HepG2 (cell line): ENCODE data around the gene LTB4R2. TPM values are rescaled to one million over a fixed set of nuclear protein-coding genes. Genes with fewer than 3 reads are reported as not detected.
A peak's percentile ranks its signal among the peaks of the same experiment; 100 is the strongest.

ENCODE experiments used
- AFF4 ChIP-seq: sonication (generic); formaldehyde crosslinking; IDR thresholded peaks from 2 replicates; pipeline ENCODE4 v1.4.0; 2020; ENCODE audit warnings: missing genetic modification reagents
- AKAP8 ChIP-seq: sonication (generic); formaldehyde crosslinking; IDR thresholded peaks from 2 replicates; pipeline ENCODE4 v1.5.1; 2020; ENCODE audit warnings: mild to moderate bottlenecking, missing genetic modification reagents
- ATF6 ChIP-seq: sonication (generic); formaldehyde crosslinking; conservative IDR thresholded peaks from 2 replicates; pipeline ENCODE4 v1.4.0; 2020; ENCODE audit warnings: missing genetic modification reagents
- GATAD2A ChIP-seq: IDR thresholded peaks from 2 replicates; pipeline ENCODE4 v1.6.1; 2016
- GFI1 ChIP-seq: sonication (generic); formaldehyde crosslinking; IDR thresholded peaks from 2 replicates; pipeline ENCODE4 v1.5.0; 2020; ENCODE audit warnings: missing genetic modification reagents, mild to moderate bottlenecking, borderline replicate concordance
- PHF20 ChIP-seq: sonication (generic); formaldehyde crosslinking; IDR thresholded peaks from 2 replicates; pipeline ENCODE4 v1.5.0; 2020; ENCODE audit warnings: mild to moderate bottlenecking, missing genetic modification reagents
- RBFOX2 ChIP-seq: fragments of 200-400 bp; formaldehyde crosslinking; IDR thresholded peaks from 2 replicates; pipeline ENCODE4 v1.6.1; 2017; ENCODE audit warnings: low read depth, mild to moderate bottlenecking, low read length
- RFXANK ChIP-seq: IDR thresholded peaks from 2 replicates; pipeline ENCODE4 v1.6.1; 2016
- RXRB ChIP-seq: IDR thresholded peaks from 2 replicates; pipeline ENCODE4 v1.6.1; 2016; ENCODE audit warnings: borderline replicate concordance, missing genetic modification reagents, missing compliant biosample characterization
- SIN3B ChIP-seq: fragments of 150-350 bp; IDR thresholded peaks from 2 replicates; pipeline ENCODE4 v1.6.1; 2014; ENCODE audit warnings: low read length
- SMAD9 ChIP-seq: sonication (generic); formaldehyde crosslinking; IDR thresholded peaks from 2 replicates; pipeline ENCODE4 v1.5.1; 2020; ENCODE audit warnings: mild to moderate bottlenecking, missing genetic modification reagents
- SMYD3 ChIP-seq: sonication (generic); formaldehyde crosslinking; IDR thresholded peaks from 2 replicates; pipeline ENCODE4 v1.8.1; 2023; ENCODE audit warnings: mild to moderate bottlenecking, missing genetic modification reagents
- USF2 ChIP-seq, 2 experiments: sonication (generic) in 1 of 2; formaldehyde crosslinking in 1 of 2; IDR thresholded peaks; 2 replicates each; pipeline versions ENCODE4 v1.5.1 to v1.6.1; 2011 to 2020; ENCODE audit warnings: borderline replicate concordance in 1 of 2, low read depth in 1 of 2, low read length in 1 of 2, mild to moderate bottlenecking in 1 of 2, missing genetic modification reagents in 1 of 2, moderate library complexity in 1 of 2
- ZC3H4 ChIP-seq: sonication (generic); formaldehyde crosslinking; IDR thresholded peaks from 2 replicates; pipeline ENCODE4 v1.4.0; 2020; ENCODE audit warnings: missing genetic modification reagents, borderline replicate concordance
- ZFAT ChIP-seq: sonication (generic); formaldehyde crosslinking; conservative IDR thresholded peaks from 2 replicates; pipeline ENCODE4 v1.8.1; 2023; ENCODE audit warnings: missing genetic modification reagents, inconsistent platforms
- ZKSCAN1 ChIP-seq: fragments of 150-350 bp; IDR thresholded peaks from 2 replicates; pipeline ENCODE4 v1.6.1; 2014; ENCODE audit warnings: low read length
- ZNF224 ChIP-seq: sonication (generic); formaldehyde crosslinking; IDR thresholded peaks from 2 replicates; pipeline ENCODE4 v1.5.0; 2020; ENCODE audit warnings: mild to moderate bottlenecking, missing genetic modification reagents
- ZNF256 ChIP-seq: sonication (generic); formaldehyde crosslinking; conservative IDR thresholded peaks from 2 replicates; pipeline ENCODE4 v1.4.0; 2020; ENCODE audit warnings: missing genetic modification reagents
- ZNF383 ChIP-seq: sonication (generic); formaldehyde crosslinking; IDR thresholded peaks from 2 replicates; pipeline ENCODE4 v1.4.0; 2020; ENCODE audit warnings: missing genetic modification reagents, mild to moderate bottlenecking, borderline replicate concordance
- ZNF747 ChIP-seq: sonication (generic); formaldehyde crosslinking; IDR thresholded peaks from 2 replicates; pipeline ENCODE4 v1.8.1; 2023; ENCODE audit warnings: missing genetic modification reagents, mild to moderate bottlenecking, borderline replicate concordance
- ZNF782 ChIP-seq: sonication (generic); formaldehyde crosslinking; IDR thresholded peaks from 2 replicates; pipeline ENCODE4 v1.4.0; 2020; ENCODE audit warnings: missing genetic modification reagents, mild to moderate bottlenecking, borderline replicate concordance
- ZSCAN12 ChIP-seq: sonication (generic); formaldehyde crosslinking; IDR thresholded peaks from 2 replicates; pipeline ENCODE4 v1.9.0; 2021; ENCODE audit warnings: mild to moderate bottlenecking, missing genetic modification reagents
- ZSCAN21 ChIP-seq: sonication (generic); formaldehyde crosslinking; IDR thresholded peaks from 2 replicates; pipeline ENCODE4 v1.8.0; 2022; ENCODE audit warnings: mild to moderate bottlenecking, missing genetic modification reagents, moderate library complexity, borderline replicate concordance
- ZSCAN29 ChIP-seq: sonication (generic); formaldehyde crosslinking; conservative IDR thresholded peaks from 2 replicates; pipeline ENCODE4 v1.4.0; 2020; ENCODE audit warnings: mild to moderate bottlenecking, missing genetic modification reagents
- polyA plus RNA-seq, 8 experiments: library from polyadenylated mRNA; depleted of rRNA in 3 of 8; stranded (reverse) in 7 of 8; unstranded in 1 of 8; fragments of >200 nt; fragmentation: Illumina TruSeq in 4 of 8; extraction: Trizol in 4 of 8; gene quantifications; 2 replicates each; pipeline versions ENCODE4 v1.2.1 to v1.2.3, GENCODE V29; 2011 to 2016; ENCODE audit warnings: low read depth in 4 of 8, missing spikeins in 1 of 8, mixed read lengths in 1 of 8; ENCODE audit not compliant: insufficient read depth in 1 of 8
- total RNA-seq, 5 experiments: library from RNA; depleted of rRNA; stranded (reverse); fragments of >200 nt; fragmentation: Illumina TruSeq; extraction: Trizol; gene quantifications; 2 replicates each; pipeline ENCODE4 v1.2.3, GENCODE V29; 2016; ENCODE audit warnings: low read depth in 1 of 5

The LTB4R2 gene
- total and polyA plus RNA-seq, 2 of the 13 experiments (the other 11 are each of a cell fraction or from before 2014, with no cell fraction given), result 3.9 to 6.9 TPM

GRCh38 chr14:24307156-24307574, 2.8 kb upstream of the LTB4R2 start (continued):
- no peak for TF ChIP-seq RBFOX2
- TF ChIP-seq ZSCAN21 (CRISPR knock-in tag), result no peak
- TF ChIP-seq AFF4, result no peak
- peak; percentile 55; the same call in 1 of the 2 replicates for TF ChIP-seq AKAP8 (CRISPR knock-in tag)
- no peak for TF ChIP-seq RFXANK (CRISPR knock-in tag)
- peak; percentile 51; the same call in 1 of the 2 replicates for TF ChIP-seq SMAD9
- no peak for TF ChIP-seq GFI1 (CRISPR knock-in tag)
- no peak for TF ChIP-seq ZSCAN12 (CRISPR knock-in tag)
- TF ChIP-seq ZNF383 (CRISPR knock-in tag), result no peak
- TF ChIP-seq ZFAT (CRISPR knock-in tag), result no peak
- no peak for TF ChIP-seq SMYD3 (CRISPR knock-in tag)
- TF ChIP-seq PHF20, result no peak
- no peak for TF ChIP-seq ATF6 (CRISPR knock-in tag)
- no peak for TF ChIP-seq ZKSCAN1
- TF ChIP-seq USF2 (IDR thresholded peaks at IDR 0.05; ENCODE audit: low read depth, low read length), result no peak
- TF ChIP-seq USF2 (CRISPR knock-in tag; IDR thresholded peaks at IDR 0.05; ENCODE audit: borderline replicate concordance), result no peak
- TF ChIP-seq RXRB, result no peak
- TF ChIP-seq ZSCAN29 (CRISPR knock-in tag), result no peak
- no peak for TF ChIP-seq ZNF256 (CRISPR knock-in tag)
- TF ChIP-seq ZNF747 (CRISPR knock-in tag), result peak; percentile 80; the same call in 1 of the 2 replicates
- no peak for TF ChIP-seq ZC3H4 (CRISPR knock-in tag)
- no peak for TF ChIP-seq ZNF224 (CRISPR knock-in tag)
- no peak for TF ChIP-seq GATAD2A (CRISPR knock-in tag)
- no peak for TF ChIP-seq ZNF782
- TF ChIP-seq SIN3B, result no peak
